K562 (cell line): ENCODE measurements around the gene GBF1. TPM values are rescaled to one million over a fixed set of nuclear protein-coding genes. Genes with fewer than 3 reads are reported as not detected.
A peak's percentile ranks its signal among the peaks of the same experiment; 100 is the strongest.

ENCODE experiments used
- AFF4 ChIP-seq: sonication (generic); formaldehyde crosslinking; IDR thresholded peaks from 2 replicates; pipeline ENCODE4 v1.8.0; 2023; ENCODE audit warnings: mild to moderate bottlenecking, missing genetic modification reagents
- ARHGAP35 ChIP-seq: fragments of 450-650 bp; IDR thresholded peaks from 2 replicates; pipeline ENCODE4 v1.6.1; 2018; ENCODE audit not compliant: partially characterized antibody
- ATF4 ChIP-seq: fragments of 450-650 bp; formaldehyde crosslinking; IDR thresholded peaks from 2 replicates; pipeline ENCODE4 v1.4.0; 2022; ENCODE audit warnings: mild to moderate bottlenecking, moderate library complexity
- DDX20 ChIP-seq: fragments of 450-650 bp; IDR thresholded peaks from 2 replicates; pipeline ENCODE4 v1.6.1; 2016; ENCODE audit warnings: missing genetic modification characterization, low read depth, mild to moderate bottlenecking, missing compliant biosample characterization, moderate library complexity
- KDM5B ChIP-seq: fragments of 200-600 bp; sonication (generic); IDR thresholded peaks from 2 replicates; pipeline ENCODE4 v1.6.1; 2012; ENCODE audit warnings: low read depth, mild to moderate bottlenecking, moderate library complexity, low read length, control low read depth, inconsistent platforms; ENCODE audit not compliant: insufficient replicate concordance
- L3MBTL2 ChIP-seq: fragments of 450-650 bp; IDR thresholded peaks from 2 replicates; pipeline ENCODE4 v1.6.1; 2016; ENCODE audit warnings: mild to moderate bottlenecking, moderate library complexity
- MEIS2 ChIP-seq: fragments of 450-650 bp; IDR thresholded peaks from 2 replicates; pipeline ENCODE4 v1.6.1; 2014; ENCODE audit warnings: mild to moderate bottlenecking; ENCODE audit not compliant: partially characterized antibody
- MXI1 ChIP-seq: IDR thresholded peaks from 2 replicates; pipeline ENCODE4 v1.6.1; 2011; ENCODE audit warnings: low read depth, mild to moderate bottlenecking, improper control_type of control experiment, low read length
- NFYB ChIP-seq: IDR thresholded peaks from 2 replicates; pipeline ENCODE4 v1.6.1; 2011; ENCODE audit warnings: mild to moderate bottlenecking, moderate library complexity; ENCODE audit not compliant: insufficient read length; ENCODE audit errors: extremely low read depth
- PATZ1 ChIP-seq: fragments of 250-450 bp; sonication (Bioruptor Pico); IDR thresholded peaks from 2 replicates; pipeline ENCODE4 v1.5.0; 2020; ENCODE audit warnings: mild to moderate bottlenecking, borderline replicate concordance
- PHB2 ChIP-seq: fragments of 450-650 bp; IDR thresholded peaks from 2 replicates; pipeline ENCODE4 v1.6.1; 2017; ENCODE audit warnings: low read depth
- SIRT6 ChIP-seq: IDR thresholded peaks from one replicate; pipeline ENCODE4 v1.6.1; 2012; ENCODE audit warnings: low read depth, mild to moderate bottlenecking, control low read depth, inconsistent platforms, low read length, moderate library complexity
- ZNF174 ChIP-seq: fragments of 250-450 bp; sonication (Bioruptor Pico); IDR thresholded peaks from 2 replicates; pipeline ENCODE4 v1.4.0; 2020; ENCODE audit warnings: mild to moderate bottlenecking
- ZNF24 ChIP-seq: fragments of 450-650 bp; IDR thresholded peaks from 2 replicates; pipeline ENCODE4 v1.6.1; 2016
- ZNF436 ChIP-seq: fragments of 250-450, 450-650 bp; sonication (Bioruptor Pico); formaldehyde crosslinking; IDR thresholded peaks from 2 replicates; pipeline ENCODE4 v1.7.0; 2020; ENCODE audit warnings: mild to moderate bottlenecking
- polyA plus RNA-seq, 8 experiments: library from polyadenylated mRNA; depleted of rRNA in 4 of 8; stranded (reverse) in 5 of 8; unstranded in 3 of 8; fragments of >200 nt; fragmentation: Nextera tagmentation in 2 of 8; fragmentation: Illumina TruSeq in 1 of 8; extraction: Ambion mirVana in 2 of 8; extraction: Trizol in 1 of 8; gene quantifications; 2 replicates each; pipeline versions ENCODE4 v1.2.1 to v1.2.3, GENCODE V29; 2011 to 2014; ENCODE audit warnings: inconsistent platforms in 1 of 8, missing spikeins in 1 of 8
- total RNA-seq, 7 experiments: library from RNA; depleted of rRNA in 6 of 7; stranded (reverse); fragments of >200 nt in 6 of 7; fragmentation: Illumina TruSeq in 2 of 7; extraction: Trizol in 2 of 7; gene quantifications; 2 replicates each; pipeline versions ENCODE4 v1.2.1 to v1.2.3, GENCODE V29; 2011 to 2021; ENCODE audit warnings: low replicate concordance in 1 of 7

Gene GBF1
- total and polyA plus RNA-seq, 9 of the 15 experiments (the other 6 are each of a cell fraction or from before 2014, with no cell fraction given): 0.69 to 28.0 (median 10.3) TPM

GRCh38 chr10:102241444-102242117 is 3.8 kb upstream of the GBF1 start, which contains the start of gene PITX3 (continued):
- no peak for TF ChIP-seq ZNF174 (CRISPR knock-in tag)
- TF ChIP-seq MXI1: peak; percentile 84
- TF ChIP-seq KDM5B: peak; percentile 48
- TF ChIP-seq ARHGAP35: no peak
- no peak for TF ChIP-seq SIRT6
- TF ChIP-seq PATZ1 (CRISPR knock-in tag): no peak
- no peak for TF ChIP-seq ZNF24
- TF ChIP-seq MEIS2: no peak
- 0 out of 2 replicates have a peak, but pooled peaks have one; percentile 20 for TF ChIP-seq PHB2
- TF ChIP-seq AFF4 (CRISPR knock-in tag): no peak
- TF ChIP-seq ATF4 (CRISPR knock-in tag): no peak
- TF ChIP-seq L3MBTL2: peak; percentile 80
- no peak for TF ChIP-seq DDX20 (tag)
- no peak for TF ChIP-seq ZNF436
- TF ChIP-seq NFYB: peak; percentile 3
